GM18498 (cell line): ENCODE measurements around the gene LINGO1.

Experiments
- ATAC-seq: cut with Tn5 transposase; IDR thresholded peaks from one replicate; pipeline ENCODE4 v1.9.1; 2021; ENCODE audit warnings: mild to moderate bottlenecking, moderate library complexity; ENCODE audit not compliant: unreplicated experiment

Gene LINGO1

GRCh38 chr15:77617476-77618230 is 15.1 kb downstream of the LINGO1 start:
- ATAC-seq, result no peak

GRCh38 chr15:77616072-77616471 is 16.6 kb downstream of the LINGO1 start:
- ATAC-seq, result no peak

GRCh38 chr15:77615472-77615871 is 17.2 kb downstream of the LINGO1 start:
- ATAC-seq, result no peak

GRCh38 chr15:77614251-77614806 is 18.4 kb downstream of the LINGO1 start:
- no peak for ATAC-seq

- ATAC-seq, result no peak
Observed at GRCh38 chr15:77613814-77614213, 18.9 kb downstream of the LINGO1 start.

DNA sequence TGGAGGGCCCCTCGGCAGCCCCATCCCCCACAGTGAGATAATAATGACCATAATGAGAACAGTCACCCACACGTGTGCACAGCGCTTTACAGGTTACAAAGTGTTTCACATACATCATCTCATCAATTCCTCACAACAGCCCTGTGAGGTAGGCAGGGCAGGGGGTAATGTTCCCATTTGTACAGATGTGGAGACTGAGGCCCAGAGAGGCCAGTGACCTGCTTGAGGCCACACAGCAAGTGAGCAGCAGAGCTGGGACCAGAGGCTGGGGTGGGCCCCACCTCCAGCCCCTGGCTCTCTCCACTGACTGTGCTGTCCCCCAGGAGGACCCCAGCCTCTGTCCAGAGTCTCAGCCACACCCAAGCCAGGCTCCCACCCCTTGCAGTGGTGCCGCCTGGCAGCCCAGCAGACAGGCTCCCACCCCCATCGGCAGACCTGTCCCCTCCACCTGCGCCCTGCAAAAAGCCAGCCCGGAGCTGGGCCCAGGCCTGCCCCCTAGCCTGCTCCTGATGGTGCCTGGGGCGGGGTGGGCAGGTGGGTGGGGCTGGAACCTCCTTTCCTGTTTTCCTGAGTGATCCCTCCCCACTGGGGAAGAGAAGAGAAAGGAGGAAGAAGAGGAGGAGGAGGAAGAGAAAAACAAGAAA is 19.6 kb downstream of the LINGO1 start:
- ATAC-seq, result no peak

DNA sequence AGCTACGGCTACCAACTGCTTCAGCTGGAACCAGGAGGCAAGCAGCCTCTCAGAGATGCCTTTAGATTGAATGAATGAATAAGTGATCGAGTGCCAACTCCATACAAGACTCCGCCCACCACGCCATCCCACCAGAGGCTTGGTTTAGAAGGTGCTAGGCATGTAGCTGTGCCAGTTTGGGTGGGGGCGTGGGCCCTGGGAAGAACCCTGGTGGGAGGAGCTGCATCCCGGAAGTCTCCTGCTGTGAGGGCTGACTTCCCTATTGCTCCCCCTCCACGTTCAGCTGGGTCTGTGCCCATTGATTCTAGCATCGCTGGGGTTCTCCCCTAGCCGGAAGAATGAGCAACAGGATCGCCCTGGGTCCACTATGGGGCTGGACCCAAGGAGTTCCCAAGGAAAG is 20.9 kb downstream of the LINGO1 start:
- ATAC-seq, result no peak

GRCh38 chr15:77610731-77611130 is 22.0 kb downstream of the LINGO1 start:
- ATAC-seq, result no peak

- no peak for ATAC-seq
Observed at GRCh38 chr15:77609558-77609957, 23.2 kb downstream of the LINGO1 start.

DNA sequence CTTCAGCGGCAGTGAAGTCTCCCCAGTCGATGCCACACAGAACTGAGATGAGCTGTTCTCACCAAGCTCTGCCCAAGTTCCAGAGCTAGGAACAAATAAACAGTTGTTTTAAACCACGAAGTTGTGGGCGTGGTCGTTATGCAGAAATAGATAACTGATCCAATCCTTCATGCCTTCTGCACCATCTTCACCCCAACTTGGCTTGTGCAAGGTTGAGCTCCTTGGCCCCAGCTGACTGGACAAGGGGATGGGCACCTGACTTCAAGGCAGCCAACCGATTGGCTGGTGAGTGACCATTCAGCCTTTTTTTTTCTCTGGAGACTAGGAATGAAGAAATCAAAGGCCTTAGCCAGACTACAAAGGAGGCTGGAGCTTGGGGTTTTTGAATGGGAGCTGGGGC is 23.9 kb downstream of the LINGO1 start:
- no peak for ATAC-seq

DNA sequence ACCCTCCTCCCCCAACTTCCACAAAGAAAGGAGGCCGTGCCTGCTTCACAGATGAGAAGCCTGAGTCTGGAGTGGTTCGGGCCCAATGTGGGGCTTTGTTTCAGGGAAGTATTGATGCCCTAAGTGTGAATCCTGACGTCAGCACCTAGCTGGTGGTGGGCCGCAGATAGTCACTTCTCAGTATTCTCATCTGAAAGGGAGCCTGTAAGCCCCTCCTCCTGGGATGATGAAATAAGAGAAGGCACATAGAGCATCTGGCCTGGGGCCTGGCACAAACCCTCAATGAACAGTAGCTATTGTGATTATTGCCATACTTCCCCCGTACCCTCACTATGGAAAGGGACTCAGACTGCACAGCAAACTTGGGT is 24.8 kb downstream of the LINGO1 start:
- ATAC-seq, result no peak

GRCh38 chr15:77607111-77607893 is 25.4 kb downstream of the LINGO1 start:
- ATAC-seq, result no peak

DNA sequence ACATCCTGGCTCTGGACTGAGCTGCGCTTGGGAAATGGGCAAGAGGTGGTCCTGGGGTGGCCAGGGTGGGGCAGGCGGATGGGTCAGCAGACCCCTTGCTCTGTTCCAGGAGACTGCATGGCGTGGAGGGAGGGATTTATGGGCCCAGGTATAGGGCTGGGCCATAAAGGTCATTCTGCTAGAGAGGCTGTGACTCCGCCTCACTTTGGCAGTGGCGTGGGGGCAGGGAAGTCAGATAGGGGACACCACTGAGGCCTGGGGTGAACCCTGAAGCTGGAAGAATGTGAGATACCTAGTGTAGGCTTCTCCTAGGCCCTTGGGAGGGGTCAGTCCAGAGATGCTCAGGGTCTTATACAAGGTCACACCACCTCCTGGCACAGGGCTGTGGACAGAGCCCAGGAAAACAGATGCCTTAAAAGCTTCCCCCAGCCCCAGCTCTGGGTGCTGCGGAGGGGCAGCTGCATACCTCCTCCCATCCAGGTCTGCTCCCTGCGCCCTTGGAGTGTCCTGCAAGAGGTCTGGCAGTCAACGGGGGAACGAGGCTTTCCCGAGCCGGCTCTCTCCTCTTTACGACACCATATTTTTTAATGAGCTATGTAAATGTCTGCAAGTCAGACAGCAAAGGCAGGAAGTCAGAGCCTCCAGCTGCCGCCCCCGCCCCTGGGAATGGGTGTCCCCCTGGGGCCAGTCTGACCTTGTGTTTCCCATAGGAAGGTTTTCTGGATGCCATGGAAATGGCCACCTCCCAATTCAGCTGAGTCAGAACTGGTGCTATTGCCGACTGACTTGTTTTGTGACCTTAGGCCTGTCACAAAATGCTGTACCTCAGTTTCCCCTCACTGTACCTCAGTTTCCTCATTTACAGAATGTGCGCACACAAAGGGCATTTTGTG is 26.3 kb downstream of the LINGO1 start:
- no peak for ATAC-seq

DNA sequence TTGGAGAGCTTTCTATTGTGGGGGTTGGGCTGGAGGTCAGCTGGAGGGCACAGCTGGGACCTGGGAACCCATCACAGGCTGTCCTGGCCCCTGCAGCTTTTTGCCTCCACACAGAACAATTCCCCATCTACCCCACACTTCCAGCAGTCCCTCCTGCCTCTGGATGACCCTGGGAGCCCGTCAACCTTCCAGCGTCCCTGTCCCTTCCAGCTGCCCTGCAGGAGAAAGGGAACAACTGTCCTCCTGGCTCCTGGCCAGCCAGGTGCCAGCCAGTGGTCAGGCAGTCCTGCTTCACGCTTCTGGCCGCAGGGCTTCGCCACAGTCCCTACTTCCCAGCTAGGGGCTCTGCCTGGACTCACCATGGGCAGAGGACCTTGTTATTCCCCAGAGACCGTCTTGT is 27.2 kb downstream of the LINGO1 start:
- ATAC-seq, result no peak

DNA sequence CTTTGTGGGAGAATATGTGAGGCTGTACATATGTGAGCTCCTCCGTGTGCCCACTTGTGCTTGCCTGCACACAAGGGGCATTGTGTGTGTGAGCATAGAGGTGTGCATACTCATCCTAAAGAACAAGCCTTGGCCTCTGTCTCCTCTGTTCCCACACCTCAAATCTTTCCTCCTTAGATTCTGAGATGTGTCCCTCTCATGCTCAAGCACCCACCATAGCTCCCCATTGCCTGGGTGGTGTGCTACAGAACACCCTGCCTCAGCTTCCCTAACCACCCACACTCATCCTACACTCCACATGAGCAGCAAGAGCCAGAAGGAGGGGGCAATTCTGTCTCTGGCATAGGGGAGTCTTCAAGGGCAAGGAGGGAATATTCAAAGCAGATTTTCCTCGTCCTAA is 27.7 kb downstream of the LINGO1 start:
- no peak for ATAC-seq

DNA sequence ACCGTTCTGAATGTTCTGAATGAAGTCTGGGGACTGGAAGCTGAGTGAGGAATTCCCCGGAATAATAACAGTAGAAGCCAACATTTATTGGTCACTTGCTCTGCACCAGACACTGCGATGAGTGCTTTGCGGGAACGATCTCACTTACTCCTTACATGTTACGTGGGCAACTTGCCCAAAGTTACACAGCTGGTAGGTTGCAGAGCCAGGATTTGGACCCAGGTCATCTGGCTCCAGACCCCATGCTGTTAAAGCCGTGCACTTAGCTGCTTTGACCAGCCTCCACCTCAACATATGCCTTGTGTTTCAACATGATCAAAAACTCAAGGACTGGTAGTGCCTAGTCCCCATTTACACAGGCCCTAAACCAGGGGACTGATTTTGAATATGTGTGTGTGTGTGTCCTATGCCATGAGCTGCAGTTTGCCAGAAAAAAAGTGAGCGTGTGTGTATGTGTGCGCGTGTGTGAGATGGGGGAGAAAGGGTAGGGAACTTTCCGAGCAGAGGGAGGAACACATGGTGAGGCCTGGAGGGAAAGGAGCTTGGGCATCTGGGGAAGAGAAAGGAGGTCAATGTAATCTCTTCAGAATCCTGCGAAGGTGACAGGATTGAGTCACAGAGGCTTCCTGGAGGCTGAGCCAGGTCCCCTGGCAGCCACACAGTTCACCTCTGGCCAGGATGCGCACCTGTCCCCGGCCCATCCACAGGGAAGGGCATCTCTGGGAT is 28.9 kb downstream of the LINGO1 start:
- no peak for ATAC-seq

- ATAC-seq, result no peak
Observed at GRCh38 chr15:77602800-77603199, 29.9 kb downstream of the LINGO1 start.

DNA sequence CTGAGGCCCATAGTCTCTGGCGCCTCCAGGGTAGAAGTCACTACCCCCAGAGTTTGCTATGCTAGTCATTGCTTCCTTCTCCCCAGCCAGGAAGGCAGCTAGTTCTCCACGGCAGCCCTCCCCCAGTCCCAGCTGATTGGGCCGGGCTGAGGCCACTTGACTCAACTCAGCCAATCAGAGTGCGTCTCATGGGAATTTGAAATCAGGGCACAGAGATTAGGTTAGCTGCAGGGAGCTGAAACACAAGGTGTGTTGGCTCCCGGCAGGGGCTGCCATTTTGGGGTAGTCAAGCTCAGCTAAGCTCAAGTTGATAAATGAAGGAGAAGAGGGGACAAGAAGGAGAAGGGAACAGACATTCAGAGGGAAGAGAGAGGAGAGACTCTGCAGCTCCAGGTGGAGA is 32.8 kb downstream of the LINGO1 start:
- no peak for ATAC-seq

DNA sequence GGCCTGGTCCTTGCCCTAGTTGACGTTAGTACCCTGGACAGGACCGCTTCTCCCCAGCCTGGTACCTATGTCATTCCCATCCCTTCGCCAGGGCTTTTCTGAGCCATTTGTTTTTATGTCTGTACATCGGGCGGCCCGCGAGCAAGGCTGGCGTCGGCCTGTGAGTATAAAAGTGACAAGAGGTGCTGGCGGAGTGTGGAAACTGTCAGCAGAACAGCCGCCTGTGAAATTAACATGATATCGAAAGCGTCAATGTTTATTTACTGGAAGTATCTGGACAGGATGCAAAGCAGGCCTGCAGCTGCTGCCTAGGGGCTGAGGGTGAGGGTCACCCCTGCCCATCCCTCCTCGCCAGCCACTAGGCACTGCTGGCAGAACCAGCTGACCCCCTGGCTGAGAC is 33.4 kb downstream of the LINGO1 start:
- ATAC-seq, result no peak

DNA sequence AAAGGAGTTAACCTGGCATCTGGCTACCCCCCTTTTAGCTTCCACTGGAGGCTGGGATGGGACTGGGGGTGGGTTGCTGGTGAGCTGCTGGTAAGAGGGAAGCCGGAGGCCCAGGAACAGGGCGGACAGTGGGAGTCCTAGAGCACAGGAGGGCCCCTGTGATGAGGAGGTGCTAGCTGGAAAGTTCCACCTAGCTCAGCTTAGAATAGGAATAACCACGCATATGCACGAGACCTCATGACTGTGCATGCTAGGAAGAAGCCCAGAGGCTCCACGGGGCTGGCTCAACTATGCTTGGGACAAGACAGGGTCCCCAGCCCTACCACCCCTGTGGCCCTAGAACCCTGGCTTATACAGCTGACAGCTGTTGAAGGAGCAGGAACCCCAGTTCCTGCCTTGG is 34.1 kb downstream of the LINGO1 start:
- ATAC-seq, result no peak
